ENCODE measurements around the gene GORASP1. TPM values are rescaled to one million over a fixed set of nuclear protein-coding genes. Genes with fewer than 3 reads are reported as not detected.

GORASP1 gene
- total RNA-seq, 1 donor from 2014 or later = 45.6 TPM

- H3K9me3 ChIP-seq (ENCODE audit: insufficient read depth, low read depth, low read length) = no peaks in the 10 kb centered on the region
- peaks cover 11% of the 10 kb centered on the region for H3K36me3 ChIP-seq (ENCODE audit: insufficient read depth, low read length)
- peaks cover 15% of the 10 kb centered on the region for H3K4me1 Mint-ChIP-seq (ENCODE audit: low read depth, unreplicated experiment)
- H3K27me3 Mint-ChIP-seq (ENCODE audit: low read depth, unreplicated experiment) = no peaks in the 10 kb centered on the region
- no peak overlapping the region for H3K4me3 ChIP-seq (ENCODE audit: insufficient read depth, low read depth, low read length)
- no peaks in the 10 kb centered on the region for H3K9me3 Mint-ChIP-seq (ENCODE audit: unreplicated experiment)
- H3K4me2 ChIP-seq (ENCODE audit: low read length) = no peak overlapping the region
- peaks cover 3% of the 10 kb centered on the region for H3K36me3 Mint-ChIP-seq (ENCODE audit: low read depth, unreplicated experiment)
- no peaks in the 10 kb centered on the region for H3K27me3 ChIP-seq (ENCODE audit: insufficient read depth, low read length)
- no peak overlapping the region for H3K9ac ChIP-seq (ENCODE audit: low read length)
- no peak for FAIRE-seq
- no peak overlapping the region for H2AFZ ChIP-seq (ENCODE audit: low read depth, low read length)
- no peak overlapping the region for H3K27ac ChIP-seq (ENCODE audit: low read depth, low read length)
- H3K4me1 ChIP-seq (ENCODE audit: insufficient read depth, low read length) = peaks cover 17% of the 10 kb centered on the region
- TF ChIP-seq CTCF (IDR thresholded peaks at IDR 0.05; ENCODE audit: insufficient read depth, low read depth, low read length) (no peak), EZH2 (IDR thresholded peaks at IDR 0.05; ENCODE audit: insufficient read depth, low read length) (no peak)
- no peak overlapping the region for H3K27ac Mint-ChIP-seq (ENCODE audit: unreplicated experiment)
- H4K20me1 ChIP-seq (ENCODE audit: insufficient read depth, low read length) = peaks cover 71% of the 10 kb centered on the region
- no peak overlapping the region for H3K4me3 Mint-ChIP-seq (ENCODE audit: unreplicated experiment)
- no peak for DNase-seq (ENCODE audit: low read depth)
- peaks cover 65% of the 10 kb centered on the region for H3K79me2 ChIP-seq (ENCODE audit: insufficient read depth, low read length)
Observed at GRCh38 chr3:39103324-39103693, 4.1 kb downstream of the GORASP1 start.

GRCh38 chr3:39102504-39103323 lies 4.7 kb downstream of the GORASP1 start:
- Mint-ChIP-seq H3K27me3 (ENCODE audit: low read depth, unreplicated experiment) (no peaks in the 10 kb centered on the region), H3K4me3 (ENCODE audit: unreplicated experiment) (no peak overlapping the region), H3K36me3 (ENCODE audit: low read depth, unreplicated experiment) (peaks cover 3% of the 10 kb centered on the region), H3K27ac (ENCODE audit: unreplicated experiment) (no peak overlapping the region), H3K4me1 (ENCODE audit: low read depth, unreplicated experiment) (peaks cover 15% of the 10 kb centered on the region), H3K9me3 (ENCODE audit: unreplicated experiment) (no peaks in the 10 kb centered on the region)
- Histone ChIP-seq H3K4me3 (ENCODE audit: insufficient read depth, low read depth, low read length) (no peak overlapping the region), H3K36me3 (ENCODE audit: insufficient read depth, low read length) (peaks cover 12% of the 10 kb centered on the region), H3K4me2 (ENCODE audit: low read length) (no peak overlapping the region), H3K79me2 (ENCODE audit: insufficient read depth, low read length) (peaks cover 65% of the 10 kb centered on the region), H3K27me3 (ENCODE audit: insufficient read depth, low read length) (no peaks in the 10 kb centered on the region), H3K9me3 (ENCODE audit: insufficient read depth, low read depth, low read length) (no peaks in the 10 kb centered on the region), H4K20me1 (ENCODE audit: insufficient read depth, low read length) (peaks cover 73% of the 10 kb centered on the region), H2AFZ (ENCODE audit: low read depth, low read length) (no peak overlapping the region), H3K27ac (ENCODE audit: low read depth, low read length) (no peak overlapping the region), H3K4me1 (ENCODE audit: insufficient read depth, low read length) (peaks cover 11% of the 10 kb centered on the region), H3K9ac (ENCODE audit: low read length) (no peak overlapping the region)
- DNase-seq (ENCODE audit: low read depth) (no peak), FAIRE-seq (no peak)
- no peak for TF ChIP-seq EZH2 (IDR thresholded peaks at IDR 0.05; ENCODE audit: insufficient read depth, low read length)

- TF ChIP-seq CTCF (IDR thresholded peaks at IDR 0.05; ENCODE audit: insufficient read depth, low read depth, low read length) = peak; percentile 56
- no peak for TF ChIP-seq EZH2 (IDR thresholded peaks at IDR 0.05; ENCODE audit: insufficient read depth, low read length)
- Histone ChIP-seq H4K20me1 (ENCODE audit: insufficient read depth, low read length) (peaks cover 76% of the 10 kb centered on the region), H3K79me2 (ENCODE audit: insufficient read depth, low read length) (peaks cover 53% of the 10 kb centered on the region), H3K27ac (ENCODE audit: low read depth, low read length) (no peak overlapping the region), H3K4me2 (ENCODE audit: low read length) (no peak overlapping the region), H3K27me3 (ENCODE audit: insufficient read depth, low read length) (no peaks in the 10 kb centered on the region), H3K4me1 (ENCODE audit: insufficient read depth, low read length) (peaks cover 7% of the 10 kb centered on the region), H3K36me3 (ENCODE audit: insufficient read depth, low read length) (peaks cover 21% of the 10 kb centered on the region), H3K9ac (ENCODE audit: low read length) (no peak overlapping the region), H3K4me3 (ENCODE audit: insufficient read depth, low read depth, low read length) (no peak overlapping the region), H2AFZ (ENCODE audit: low read depth, low read length) (no peak overlapping the region), H3K9me3 (ENCODE audit: insufficient read depth, low read depth, low read length) (no peaks in the 10 kb centered on the region)
- FAIRE-seq (no peak), DNase-seq (ENCODE audit: low read depth) (no peak)
- H3K27me3 Mint-ChIP-seq (ENCODE audit: low read depth, unreplicated experiment) = no peaks in the 10 kb centered on the region
- no peak overlapping the region for H3K4me3 Mint-ChIP-seq (ENCODE audit: unreplicated experiment)
- H3K27ac Mint-ChIP-seq (ENCODE audit: unreplicated experiment) = no peak overlapping the region
- peaks cover 24% of the 10 kb centered on the region for H3K4me1 Mint-ChIP-seq (ENCODE audit: low read depth, unreplicated experiment)
- peaks cover 3% of the 10 kb centered on the region for H3K36me3 Mint-ChIP-seq (ENCODE audit: low read depth, unreplicated experiment)
- no peaks in the 10 kb centered on the region for H3K9me3 Mint-ChIP-seq (ENCODE audit: unreplicated experiment)
Observed at GRCh38 chr3:39101022-39101689, 6.3 kb downstream of the GORASP1 start.

All from astrocyte (in vitro differentiated cells and primary cell).